Prostate gland (tissue), 2 donors: ENCODE results near the gene CELA2B.

Experiments used
- POLR2A ChIP-seq: fragments of 450-650 bp; IDR thresholded peaks from one replicate; pipeline ENCODE4 v1.6.1; 2016; ENCODE audit warnings: antibody characterized with exemption, mild to moderate bottlenecking
- TF ChIP-seq, protein P1 (sequence below), 4 experiments: fragments of 200-600 bp in 2 of 4; fragments of 450-650 bp in 2 of 4; sonication (generic) in 2 of 4; IDR thresholded peaks; 1 replicate in 3 of 4; 2 replicates in 1 of 4; pipeline ENCODE4 v1.5.1; 2016 to 2019; ENCODE audit warnings: antibody characterized with exemption in 4 of 4, mild to moderate bottlenecking in 2 of 4, moderate library complexity in 2 of 4

DNA sequence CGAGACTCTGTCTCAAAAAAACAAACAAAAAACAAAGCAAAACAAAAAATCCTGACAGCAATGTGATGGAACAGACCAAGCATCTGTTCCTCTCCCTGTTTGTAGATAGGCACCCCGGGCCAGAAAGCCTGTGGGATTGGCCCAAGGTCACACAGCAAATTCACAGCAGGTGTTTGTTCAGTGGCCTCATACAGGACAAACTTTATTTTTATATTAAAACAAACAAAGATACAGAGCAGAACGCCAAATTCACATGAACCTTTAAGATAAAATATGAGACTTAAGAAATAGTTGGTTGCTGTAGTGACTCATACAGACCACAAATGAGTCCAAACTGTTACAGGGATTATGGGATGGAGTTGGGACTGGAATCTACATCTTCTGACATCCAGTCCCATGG is 21.6 kb upstream of the CELA2B start:
- no peak for TF ChIP-seq POLR2A
- TF ChIP-seq, protein P1, sequence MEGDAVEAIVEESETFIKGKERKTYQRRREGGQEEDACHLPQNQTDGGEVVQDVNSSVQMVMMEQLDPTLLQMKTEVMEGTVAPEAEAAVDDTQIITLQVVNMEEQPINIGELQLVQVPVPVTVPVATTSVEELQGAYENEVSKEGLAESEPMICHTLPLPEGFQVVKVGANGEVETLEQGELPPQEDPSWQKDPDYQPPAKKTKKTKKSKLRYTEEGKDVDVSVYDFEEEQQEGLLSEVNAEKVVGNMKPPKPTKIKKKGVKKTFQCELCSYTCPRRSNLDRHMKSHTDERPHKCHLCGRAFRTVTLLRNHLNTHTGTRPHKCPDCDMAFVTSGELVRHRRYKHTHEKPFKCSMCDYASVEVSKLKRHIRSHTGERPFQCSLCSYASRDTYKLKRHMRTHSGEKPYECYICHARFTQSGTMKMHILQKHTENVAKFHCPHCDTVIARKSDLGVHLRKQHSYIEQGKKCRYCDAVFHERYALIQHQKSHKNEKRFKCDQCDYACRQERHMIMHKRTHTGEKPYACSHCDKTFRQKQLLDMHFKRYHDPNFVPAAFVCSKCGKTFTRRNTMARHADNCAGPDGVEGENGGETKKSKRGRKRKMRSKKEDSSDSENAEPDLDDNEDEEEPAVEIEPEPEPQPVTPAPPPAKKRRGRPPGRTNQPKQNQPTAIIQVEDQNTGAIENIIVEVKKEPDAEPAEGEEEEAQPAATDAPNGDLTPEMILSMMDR (IDR thresholded peaks at IDR 0.05), result no peak
